NCI-H748 (cell line): ENCODE data around the gene RPTOR.

Experiments used
- DNase-seq: peaks from one replicate; lab custom pipeline; 2025; ENCODE audit not compliant: unreplicated experiment; lab: John Stamatoyannopoulos, UW

The RPTOR gene

DNA sequence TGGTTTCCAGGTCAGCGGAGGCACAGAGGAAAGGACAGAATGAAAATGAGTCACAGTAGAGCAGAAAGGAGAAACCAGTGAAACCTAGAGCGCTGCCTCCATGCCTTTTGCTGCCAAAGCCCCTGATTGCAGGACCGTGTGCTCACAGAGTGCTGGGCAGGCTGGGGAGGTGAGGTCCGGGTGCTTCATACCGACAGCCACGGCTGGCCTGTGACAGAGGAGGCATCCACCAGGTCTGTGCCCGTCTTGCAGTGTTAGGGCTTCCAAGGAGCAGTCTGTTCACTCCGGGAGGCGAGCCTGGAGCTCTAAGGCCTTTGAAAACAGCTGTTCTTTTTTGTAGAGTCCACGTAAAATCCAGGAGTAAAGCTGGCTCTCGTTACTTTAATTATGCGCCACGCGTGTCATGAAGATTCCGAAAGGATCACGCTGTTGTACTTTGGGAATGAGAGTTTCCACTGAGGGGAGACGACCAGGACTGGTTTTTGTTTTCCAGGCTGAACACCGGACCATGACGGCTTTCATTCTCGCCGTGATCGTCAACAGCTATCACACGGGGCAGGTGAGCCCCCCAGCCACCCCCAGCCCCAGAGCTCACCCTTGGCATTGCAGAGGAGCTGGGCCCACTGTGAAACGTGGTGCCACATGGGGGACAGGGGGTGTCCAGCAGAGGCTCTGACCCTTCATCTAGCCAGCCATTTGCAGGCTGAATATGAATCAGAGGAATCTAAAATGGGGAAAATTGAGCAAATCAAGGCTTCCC is 338.5 kb downstream of the RPTOR start:
- no peak for DNase-seq

DNA sequence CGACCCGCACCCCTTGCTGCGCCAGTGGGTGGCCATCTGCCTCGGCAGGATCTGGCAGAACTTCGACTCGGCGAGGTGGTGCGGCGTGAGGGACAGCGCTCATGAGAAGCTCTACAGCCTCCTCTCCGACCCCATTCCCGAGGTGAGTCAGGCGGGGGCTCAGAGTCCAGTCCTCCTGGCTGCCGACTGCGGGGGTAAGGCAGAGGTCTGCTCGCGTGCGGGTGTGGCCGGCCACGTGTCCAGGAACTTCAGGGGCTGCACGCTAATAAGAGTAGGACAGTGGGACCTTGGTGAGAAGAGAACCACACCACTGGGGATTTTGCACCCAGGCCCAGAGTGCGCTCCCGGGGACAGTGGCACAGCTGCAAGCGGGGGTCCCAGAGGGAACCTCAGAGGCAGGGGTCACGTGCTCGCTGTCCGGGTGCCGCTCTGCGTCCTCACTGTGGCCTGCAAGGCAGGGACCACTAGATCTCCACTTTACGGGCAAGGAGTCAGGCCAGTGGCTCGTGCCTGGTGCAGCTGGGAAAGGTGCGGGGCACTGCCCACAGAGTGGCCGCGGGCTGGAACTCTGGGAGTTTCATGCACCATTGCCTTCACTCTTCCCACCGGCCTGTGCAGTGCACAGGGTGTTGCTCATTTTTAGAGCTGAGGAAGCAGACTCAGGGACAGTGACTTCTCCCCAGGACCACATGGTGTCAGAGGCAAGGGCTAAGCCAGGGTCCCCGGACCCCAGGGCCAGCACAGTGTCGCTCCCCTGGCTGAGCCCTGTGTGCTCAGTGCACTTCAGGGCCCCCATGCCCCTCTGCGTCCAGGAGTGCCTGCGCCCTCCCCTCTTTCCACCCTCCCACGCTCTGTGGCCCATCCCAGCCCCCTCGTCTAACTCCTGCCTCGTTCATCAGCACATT is 339.4 kb downstream of the RPTOR start:
- no peak for DNase-seq

DNA sequence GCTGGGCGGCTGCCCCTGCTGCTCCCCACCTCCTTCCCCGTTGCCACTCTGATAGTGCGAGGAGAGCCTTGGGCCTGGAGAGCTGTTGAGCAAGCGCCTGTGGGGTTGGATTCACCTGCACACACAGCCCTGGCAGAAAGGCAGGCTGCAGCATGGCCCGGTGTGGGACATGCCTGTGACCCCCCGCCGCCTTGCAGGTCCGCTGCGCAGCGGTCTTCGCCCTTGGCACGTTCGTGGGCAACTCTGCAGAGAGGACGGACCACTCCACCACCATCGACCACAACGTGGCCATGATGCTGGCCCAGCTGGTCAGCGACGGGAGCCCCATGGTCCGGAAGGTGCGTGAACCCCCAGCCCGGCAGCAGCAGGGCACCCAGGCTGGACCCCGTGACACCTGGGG is 340.2 kb downstream of the RPTOR start:
- DNase-seq = no peak

DNA sequence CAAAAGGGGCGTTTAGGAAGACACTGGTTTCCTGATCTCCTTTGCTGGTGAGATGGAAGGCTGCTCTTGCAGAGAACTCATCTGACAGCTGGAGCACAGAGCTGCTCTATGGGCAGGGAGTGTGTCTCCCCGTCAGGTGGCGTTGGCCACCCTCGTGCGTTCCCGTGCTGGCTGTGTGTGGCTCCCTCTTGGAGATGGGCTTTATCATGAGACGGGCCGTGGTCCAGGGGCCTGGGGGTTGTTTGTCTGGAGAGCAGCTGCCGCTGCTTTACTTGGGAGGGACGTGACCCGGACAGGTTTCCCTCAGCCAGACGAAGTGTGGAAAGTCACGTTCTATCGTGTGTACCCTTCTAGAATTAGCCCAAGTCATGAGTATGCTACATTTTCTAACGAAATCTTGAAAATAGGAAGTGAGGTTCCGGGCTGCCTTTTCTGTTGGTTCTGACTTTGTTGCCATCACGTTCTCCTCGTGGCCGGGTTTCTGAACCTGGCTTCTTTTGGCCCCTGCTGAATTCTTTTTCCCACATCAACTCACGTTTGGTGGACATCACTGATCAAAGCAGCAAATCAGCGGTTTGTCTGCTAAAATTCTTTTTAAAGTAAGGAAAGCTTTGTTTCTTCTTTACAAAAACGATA is 341.4 kb downstream of the RPTOR start:
- no peak for DNase-seq

DNA sequence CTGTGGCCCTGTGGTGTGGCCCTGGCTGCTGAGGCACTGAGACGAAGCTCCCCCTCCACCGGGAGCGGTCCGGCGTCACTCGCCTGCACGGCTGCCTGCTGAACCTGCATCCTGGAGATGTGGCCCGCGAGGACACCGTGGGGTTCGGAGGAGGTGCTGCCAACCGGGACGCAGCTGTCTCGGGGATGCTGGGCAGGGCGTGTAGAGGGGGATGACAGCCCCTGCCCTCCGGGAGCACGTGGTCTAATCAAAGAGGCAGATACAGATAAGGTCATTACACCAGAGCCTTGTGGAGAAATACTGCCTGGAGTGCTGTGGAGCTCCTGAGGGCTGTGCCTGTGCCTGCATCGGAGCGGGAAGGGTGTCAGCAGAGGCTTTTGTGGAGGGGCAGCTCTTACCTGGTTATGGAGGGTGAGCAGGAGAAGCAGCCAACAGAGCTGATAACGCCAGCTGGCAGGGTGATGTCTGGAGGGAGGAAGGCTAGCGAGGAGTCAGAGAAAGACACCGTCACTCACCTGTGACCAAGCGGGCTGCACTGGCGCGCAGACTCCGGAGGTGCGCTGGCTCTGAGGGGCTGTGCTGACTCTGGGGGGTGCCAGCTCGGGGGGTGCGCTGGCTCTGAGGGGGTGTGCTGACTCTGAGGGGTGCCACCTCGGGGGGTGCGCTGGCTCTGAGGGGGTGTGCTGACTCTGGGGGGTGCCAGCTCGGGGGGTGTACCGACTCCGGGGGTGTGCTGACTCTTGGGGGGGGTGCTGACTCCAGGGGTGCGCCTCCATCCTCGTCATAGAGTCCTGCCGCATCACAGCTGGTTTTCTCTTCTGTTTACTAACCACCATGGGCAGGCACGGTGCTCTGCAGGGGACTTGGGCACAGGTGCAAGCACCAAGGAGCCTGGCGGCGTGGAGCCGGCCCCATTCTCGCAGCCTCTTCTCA is 342.3 kb downstream of the RPTOR start:
- no peak for DNase-seq

DNA sequence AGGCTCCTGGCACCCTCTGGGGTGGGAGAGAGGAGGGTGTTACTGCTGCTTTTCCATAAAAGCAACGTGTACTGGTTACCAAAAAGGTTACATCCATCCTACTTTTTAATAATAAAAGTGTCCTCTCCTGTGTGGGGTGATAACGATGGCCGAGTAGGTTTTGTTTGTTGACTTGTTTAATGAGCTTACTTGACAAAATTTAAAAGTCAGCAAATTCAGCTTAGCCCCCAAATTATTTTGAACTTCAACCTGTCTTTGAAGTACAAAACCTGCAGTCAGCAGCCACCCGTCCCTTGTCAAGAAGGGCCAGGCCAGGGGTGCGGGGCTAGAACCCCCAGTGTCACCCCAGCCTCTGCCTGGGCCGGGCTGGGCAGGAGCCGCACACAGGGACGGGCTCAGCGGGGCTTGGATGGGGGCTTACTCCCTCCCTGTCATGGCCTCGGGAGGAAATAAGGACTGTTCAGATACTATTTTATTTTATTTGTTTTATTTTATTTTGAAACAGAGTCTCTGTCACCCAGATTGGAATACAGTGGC is 343.1 kb downstream of the RPTOR start:
- no peak for DNase-seq

DNA sequence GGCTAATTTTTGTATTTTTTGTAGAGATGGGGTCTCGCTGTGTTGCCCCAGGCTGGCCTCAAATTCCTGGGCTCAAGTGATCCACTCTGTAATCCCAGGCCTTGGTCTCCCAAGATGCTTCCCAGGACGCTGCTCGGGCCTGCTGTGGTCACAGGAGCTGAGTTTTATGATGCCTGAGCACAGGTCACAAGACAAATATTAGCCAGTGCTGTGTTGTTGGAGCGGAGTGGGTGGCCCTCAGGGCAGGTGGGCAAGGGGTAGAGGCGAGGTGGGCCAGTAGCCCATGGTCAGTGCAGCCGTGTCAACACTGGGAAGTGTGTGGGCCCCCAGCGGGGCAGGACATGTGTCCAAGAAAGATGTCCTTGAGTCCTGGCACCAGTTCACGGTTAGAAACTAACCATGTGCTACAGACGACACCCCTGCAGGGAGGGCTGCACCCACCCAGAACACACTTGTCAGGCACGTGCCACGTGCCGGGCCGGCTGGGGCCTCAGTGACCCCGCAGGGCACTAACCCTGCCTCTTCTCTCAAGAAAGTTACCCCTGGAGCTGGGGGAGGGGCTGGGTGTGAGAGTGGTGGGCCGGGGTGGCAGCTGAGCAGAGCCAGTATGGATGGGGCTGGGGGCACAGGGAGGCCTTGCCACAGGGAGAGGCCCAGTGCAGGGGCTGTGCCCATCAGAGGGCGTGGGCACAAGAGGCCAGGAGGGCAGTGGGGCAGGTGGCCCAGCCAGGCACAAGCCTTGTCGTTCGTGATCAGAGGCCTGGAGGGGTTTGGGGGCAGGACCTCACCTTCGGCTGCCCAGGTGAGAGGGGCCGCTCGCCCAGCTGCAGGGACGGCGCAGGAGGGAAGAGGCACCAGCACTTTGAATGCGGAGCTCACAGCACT is 343.9 kb downstream of the RPTOR start:
- no peak for DNase-seq

DNA sequence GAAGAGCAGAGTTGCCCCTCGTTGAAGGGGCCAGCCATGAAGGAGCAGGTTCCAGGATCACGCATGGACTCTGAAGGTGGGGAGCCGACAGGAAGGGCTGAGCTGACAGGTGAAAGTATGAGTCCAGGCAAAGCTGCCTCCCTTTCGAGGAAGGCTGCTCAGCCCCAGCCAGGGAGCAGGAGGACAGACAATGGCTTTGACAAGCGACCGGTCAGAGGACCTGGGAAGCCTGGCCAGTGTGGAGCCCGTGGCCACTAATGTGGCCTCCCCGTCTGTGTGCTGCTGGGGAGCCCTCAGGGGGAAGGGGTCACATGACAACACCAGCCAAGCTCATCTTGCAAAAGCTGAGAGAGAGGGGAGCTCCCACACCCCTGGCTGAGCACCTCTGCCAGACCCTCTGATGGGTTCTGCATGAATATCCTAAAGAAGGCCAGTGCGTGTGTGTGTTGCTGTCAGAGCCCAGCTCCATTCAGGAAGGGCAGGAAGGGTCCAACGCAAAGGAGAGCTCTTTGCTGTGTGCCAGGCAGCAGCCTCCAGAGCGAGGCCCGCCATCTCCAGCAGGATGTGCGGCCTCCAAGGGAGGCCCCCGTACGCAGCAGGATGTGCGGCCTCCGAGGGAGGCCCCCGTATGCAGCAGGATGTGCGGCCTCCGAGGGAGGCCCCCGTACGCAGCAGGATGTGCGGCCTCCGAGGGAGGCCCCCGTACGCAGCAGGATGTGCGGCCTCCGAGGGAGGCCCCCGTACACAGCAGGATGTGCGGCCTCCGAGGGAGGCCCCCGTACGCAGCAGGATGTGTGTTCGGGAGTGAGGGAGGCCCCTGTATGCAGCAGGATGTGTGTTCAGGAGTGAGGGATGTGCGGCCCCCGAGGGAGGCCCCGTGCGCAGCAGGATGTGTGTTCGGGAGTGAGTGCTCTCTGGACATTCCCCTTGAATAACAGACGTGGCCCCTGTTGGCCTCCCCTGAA is 344.9 kb downstream of the RPTOR start:
- DNase-seq = no peak

DNA sequence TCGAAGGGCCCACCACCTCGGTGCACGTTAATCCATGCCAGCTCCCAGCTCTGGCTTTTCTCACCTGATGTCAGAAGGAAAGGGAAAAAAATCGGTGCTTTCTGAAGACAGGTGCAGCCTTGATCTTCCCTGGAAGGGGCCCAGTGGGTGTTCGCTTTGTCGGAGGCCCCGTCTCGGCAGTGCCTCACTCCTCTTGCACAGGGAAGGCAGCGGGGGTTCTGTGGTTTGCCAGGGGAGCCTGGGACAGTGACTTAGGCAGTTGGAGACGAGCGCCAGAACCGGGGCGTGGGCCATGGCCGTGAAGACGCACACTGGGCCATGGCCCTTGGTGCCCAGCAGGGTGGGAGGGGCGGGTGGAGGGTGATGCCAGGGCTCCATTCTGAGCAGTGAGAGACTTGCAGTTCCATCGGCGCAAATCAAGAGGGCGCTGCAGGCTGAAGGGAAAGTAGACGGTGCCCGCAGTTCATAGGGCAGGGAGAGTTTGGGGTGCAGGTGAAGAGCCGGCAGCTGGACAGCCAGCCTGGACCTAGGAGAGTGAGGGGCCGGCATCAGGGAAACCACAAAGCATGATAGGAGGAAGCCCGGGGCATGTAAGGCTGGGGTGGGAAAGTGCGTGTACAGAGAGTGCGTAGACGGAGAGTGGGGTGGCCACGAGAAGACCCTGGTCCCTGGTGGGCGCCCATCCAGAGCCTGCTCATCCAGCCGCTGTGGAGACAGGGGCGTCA is 345.7 kb downstream of the RPTOR start:
- DNase-seq = no peak

DNA sequence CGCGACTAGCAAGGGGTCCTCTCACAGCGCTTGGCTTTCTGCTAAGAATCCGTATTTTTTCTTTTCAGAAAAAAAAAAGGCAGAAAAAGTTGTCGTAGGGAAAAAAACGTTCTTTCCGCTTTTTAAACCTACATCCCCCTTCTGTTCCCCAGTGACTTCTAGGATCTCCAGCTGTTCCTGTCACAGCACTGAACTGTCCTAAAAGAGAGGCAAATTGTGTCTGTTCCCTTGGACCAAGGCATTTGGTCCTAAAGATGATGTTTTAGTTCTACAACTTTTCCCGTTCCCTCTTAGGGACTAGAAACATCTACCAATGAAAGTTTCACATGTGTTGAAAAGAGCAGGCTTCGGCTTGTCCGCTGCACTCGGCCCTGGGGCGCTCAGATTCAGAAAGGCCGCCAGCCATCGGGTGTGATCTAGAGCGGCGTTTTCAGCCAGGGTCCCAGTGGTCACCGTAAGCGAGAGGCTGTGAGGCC is 346.3 kb downstream of the RPTOR start:
- no peak for DNase-seq

DNA sequence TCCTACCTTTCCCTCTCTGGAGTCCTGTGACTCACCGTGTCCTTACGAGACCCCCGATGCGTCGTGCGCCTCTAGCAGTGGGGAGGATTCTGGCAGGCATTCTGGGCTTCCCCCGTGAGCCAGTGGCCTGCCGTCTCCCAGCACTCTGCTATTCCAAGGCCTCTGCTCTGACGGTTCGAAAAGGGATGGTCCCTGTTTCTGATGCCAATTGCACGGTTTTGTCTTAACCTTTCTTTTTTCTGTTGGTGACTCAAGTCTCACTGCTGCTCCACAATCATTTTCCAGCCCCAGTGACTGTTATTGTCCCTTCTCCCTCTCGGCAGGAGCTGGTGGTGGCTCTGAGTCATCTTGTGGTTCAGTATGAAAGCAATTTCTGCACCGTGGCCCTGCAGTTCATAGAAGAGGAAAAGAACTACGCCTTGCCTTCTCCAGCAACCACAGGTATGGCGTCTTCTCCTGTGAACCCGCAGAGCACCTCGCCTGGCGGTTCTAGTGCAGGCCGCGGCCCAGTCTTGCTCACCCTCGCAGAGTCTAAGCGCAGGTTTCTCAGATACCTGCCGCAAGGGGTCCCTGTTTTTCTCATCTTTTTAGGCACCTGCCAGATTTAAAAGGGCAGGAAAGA is 346.9 kb downstream of the RPTOR start:
- DNase-seq = no peak

DNA sequence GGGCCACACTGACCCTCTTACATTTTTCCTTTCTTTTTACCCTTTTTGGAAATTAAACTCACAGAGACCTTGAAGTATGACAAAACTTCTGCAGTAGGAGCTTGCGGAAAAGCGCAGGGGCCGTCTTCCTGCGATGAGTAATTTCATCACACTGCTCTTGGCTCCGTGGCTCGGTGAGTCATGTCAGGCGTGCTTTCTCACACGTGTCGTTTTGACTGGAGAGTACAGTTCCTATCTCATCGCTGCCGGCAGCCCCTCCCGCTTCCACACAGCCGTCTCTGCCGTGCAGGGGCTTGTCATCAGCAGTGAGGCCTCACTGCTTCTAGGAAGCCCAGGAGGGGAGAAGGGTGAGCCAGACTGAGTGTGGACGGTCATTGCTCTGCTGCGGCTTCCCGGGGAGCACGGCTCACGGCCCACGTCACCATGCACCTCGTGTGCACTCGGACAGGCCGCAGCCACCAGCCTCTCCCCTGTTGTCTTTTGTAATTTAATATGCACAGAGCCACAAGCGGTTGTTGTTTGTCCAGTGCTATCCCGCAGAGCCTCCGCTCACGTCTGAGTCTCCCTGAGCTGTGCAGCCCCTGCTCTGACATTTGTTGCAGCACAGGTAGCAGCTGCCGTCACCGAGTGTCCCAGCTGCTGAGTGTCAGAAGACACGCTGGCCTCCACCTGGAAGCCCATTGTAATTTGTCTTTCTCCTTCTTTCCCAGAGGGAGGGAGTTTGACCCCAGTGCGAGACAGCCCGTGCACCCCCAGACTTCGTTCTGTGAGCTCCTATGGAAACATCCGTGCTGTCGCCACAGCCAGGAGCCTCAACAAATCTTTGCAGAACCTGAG is 347.6 kb downstream of the RPTOR start:
- DNase-seq = peak; percentile 50

DNA sequence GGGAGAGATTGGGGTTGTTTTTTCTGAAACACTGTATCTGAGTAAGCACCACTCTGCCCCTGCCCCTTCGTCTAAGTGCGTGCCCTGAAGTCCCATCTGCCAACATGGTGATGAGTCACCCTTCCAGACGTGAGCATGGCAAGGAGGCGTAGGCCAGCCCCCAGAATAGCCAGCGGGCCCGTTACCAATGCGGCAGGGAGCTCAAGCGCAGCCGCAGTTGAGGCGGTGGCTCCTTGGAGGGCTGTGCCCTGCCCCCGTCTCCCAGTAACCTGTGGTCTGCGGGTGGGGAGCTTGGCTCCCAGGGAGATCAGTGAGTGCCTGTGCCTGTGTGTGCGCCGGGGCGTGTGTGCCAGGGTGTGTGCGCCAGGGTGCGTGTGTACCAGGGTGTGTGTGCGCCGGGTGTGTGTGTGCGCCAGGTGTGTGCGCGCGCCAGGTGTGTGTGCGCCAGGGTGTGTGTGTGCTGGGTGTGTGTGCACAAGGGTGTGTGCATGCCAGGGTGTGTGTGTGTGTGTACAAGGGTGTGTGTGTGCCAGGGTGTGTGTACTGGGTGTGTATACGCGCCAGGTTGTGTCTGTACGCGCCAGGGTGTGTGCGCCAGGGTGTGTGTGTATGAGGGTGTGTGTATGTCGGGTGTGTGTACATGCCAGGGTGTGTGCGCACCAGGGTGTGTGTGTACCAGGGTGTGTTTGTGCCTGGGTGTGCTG is 348.4 kb downstream of the RPTOR start:
- no peak for DNase-seq

DNA sequence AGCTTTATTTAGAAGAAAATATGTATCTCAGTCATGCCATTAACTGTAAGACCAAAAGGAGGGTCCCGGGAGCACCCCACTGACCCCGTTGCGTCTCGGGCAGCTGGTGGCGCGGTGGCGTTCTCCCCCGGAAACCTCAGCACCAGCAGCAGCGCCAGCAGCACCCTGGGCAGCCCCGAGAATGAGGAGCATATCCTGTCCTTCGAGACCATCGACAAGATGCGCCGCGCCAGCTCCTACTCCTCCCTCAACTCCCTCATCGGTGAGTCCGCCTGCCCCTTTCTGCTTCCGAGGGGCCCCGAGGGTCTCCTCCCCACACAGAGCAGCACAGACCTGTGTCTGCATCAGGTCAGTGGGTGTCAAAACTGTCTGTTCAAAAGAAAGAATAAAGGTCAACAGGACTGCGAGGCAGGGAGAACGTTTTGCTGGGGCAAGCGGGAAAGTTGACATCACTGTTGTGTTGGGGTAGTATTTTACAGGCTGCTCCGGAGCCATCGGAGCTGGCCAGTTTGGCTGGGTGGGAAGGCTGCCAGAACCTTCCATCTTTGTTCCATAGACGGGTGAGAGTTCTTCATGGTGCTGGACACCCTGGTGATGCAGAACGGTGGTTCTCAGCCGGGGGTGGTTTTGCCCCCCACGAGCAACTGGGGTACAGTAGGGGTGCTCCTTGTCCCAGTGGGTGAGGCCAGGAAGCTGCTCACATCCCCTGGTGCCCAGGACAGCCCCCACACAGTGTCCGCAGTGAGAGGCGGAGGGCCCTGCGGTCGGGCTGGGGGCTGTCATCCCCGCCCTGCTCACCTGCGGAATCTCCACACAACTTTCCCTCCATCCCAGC is 349.2 kb downstream of the RPTOR start:
- DNase-seq = no peak

DNA sequence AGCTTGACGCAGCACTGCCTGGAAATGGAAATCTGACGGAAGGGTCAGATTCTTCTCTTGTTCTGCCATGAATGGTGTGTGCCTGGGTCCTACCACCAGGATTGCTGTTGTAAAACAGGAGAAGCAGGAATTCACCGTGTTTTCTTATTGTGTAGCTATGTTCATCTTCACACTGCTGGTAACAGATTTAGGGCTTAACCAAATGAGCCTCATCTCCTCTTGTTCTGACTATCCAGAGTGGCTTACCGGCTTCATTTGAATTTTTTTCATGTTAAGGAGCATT is 349.7 kb downstream of the RPTOR start:
- DNase-seq = no peak
